Measurements from ENCODE around the gene UPK3B.
"Not testable (repeated sequence)": the region's sequence is repeated elsewhere in the genome, so short reads cannot be mapped to it uniquely, and the experiment has no call there.

- not testable (repeated sequence) for TF ChIP-seq CTCF, POLR2A (IDR thresholded peaks at IDR 0.05)
Measured at GRCh38 chr7:76561342-76561741, 51.0 kb downstream of the UPK3B start.

Measured in Peyer's patch (tissue), 4 donors.